ENCODE data around the gene HIVEP3. TPM values are rescaled to one million over a fixed set of nuclear protein-coding genes. Genes with fewer than 3 reads are reported as not detected.

HIVEP3 gene
- total and polyA plus RNA-seq, 2 donors (not counting 1 experiment from before 2014, with no cell fraction given), result 2.0 to 5.1 TPM

- intact Hi-C loops (cut with micrococcal nuclease), result no loop called here
- peaks cover 8% of the 10 kb centered on the region for H3K27me3 Mint-ChIP-seq
- POLR2A ChIA-PET, result no interaction called here
Measured at GRCh38 chr1:41856944-41857285, 61.8 kb downstream of the HIVEP3 start.

More at GRCh38 chr1:41856944-41857285, 61.8 kb downstream of the HIVEP3 start:
- ATAC-seq (ENCODE audit: low read depth) (no peak), DNase-seq (no peak)
- no peak overlapping the region for H2AFZ ChIP-seq (ENCODE audit: insufficient read depth, low read depth, low read length, poor library complexity, severe bottlenecking)
- Mint-ChIP-seq H3K4me3 (no peak overlapping the region), H3K4me1 (peaks cover 12% of the 10 kb centered on the region), H3K27ac (no peak overlapping the region), H3K9me3 (ENCODE audit: insufficient read depth) (peaks cover 2% of the 10 kb centered on the region)
- TF ChIP-seq EZH2 (IDR thresholded peaks at IDR 0.05; ENCODE audit: borderline replicate concordance, insufficient read depth, low read depth, low read length, poor library complexity, severe bottlenecking) (no peak), CTCF (IDR thresholded peaks at IDR 0.05) (no peak)
- no peak overlapping the region for H3K4me3 ChIP-seq (ENCODE audit: control extremely low read depth in 1 of 5, extremely low read depth in 1 of 5, insufficient read depth in 1 of 5, low read depth in 2 of 5, low read length in 4 of 5)
- no peak overlapping the region for H3K27ac ChIP-seq (ENCODE audit: low read length in 2 of 2)
- WGBS (ENCODE audit: insufficient coverage), result 93% methylated on average over 1 of the region's 2 CpGs
- H3K79me2 ChIP-seq (ENCODE audit: control insufficient read depth, insufficient read depth, low read length), result no peaks in the 10 kb centered on the region
- peaks cover 0 to 9% (median 0%) of the 10 kb centered on the region in 3 donors for H3K9me3 ChIP-seq (ENCODE audit: control extremely low read depth in 1 of 3, control insufficient read depth in 2 of 3, insufficient read depth in 1 of 3, low read length in 2 of 3)
- H3K4me2 ChIP-seq (replicated peaks; ENCODE audit: low read depth, low read length, poor library complexity, severe bottlenecking), result no peak overlapping the region
- H4K20me1 ChIP-seq (ENCODE audit: control insufficient read depth, insufficient read depth, low read length, poor library complexity, severe bottlenecking), result no peaks in the 10 kb centered on the region
- H3K27me3 ChIP-seq (replicated peaks in 1 of 4; ENCODE audit: control extremely low read depth in 1 of 4, control insufficient read depth in 3 of 4, insufficient read depth in 4 of 4, low read length in 3 of 4), result no peaks in the 10 kb centered on the region
- H3K9ac ChIP-seq (ENCODE audit: low read length), result no peak overlapping the region
- H3K36me3 ChIP-seq (replicated peaks in 1 of 2; ENCODE audit: control extremely low read depth in 1 of 2, control insufficient read depth in 1 of 2, extremely low read depth in 1 of 2, insufficient read depth in 2 of 2, low read length in 1 of 2), result no peaks in the 10 kb centered on the region
- peaks cover 9 to 13% of the 10 kb centered on the region in 2 donors for H3K4me1 ChIP-seq (ENCODE audit: control insufficient read depth in 2 of 2, insufficient read depth in 2 of 2, low read length in 2 of 2)
- CTCF ChIA-PET, result interaction anchor here (0.7 kb wide), 1 partner anchor 97 kb away, joined by 3 read pairs; no protein-coding TSS in a partner anchor
